K562 (cell line): ENCODE measurements around the gene PLEK2. TPM values are rescaled to one million over a fixed set of nuclear protein-coding genes. Genes with fewer than 3 reads are reported as not detected.

Experiments
- ATAC-seq: fragments of 200-7000 bp; cut with Tn5 transposase; 3 replicates; pipeline ENCODE4 v1.9.1; 2020; ENCODE audit warnings: moderate library complexity
- BruUV-seq: library from RNA; stranded (reverse); fragments of 400-500 nt; replicated peaks from 2 replicates; lab custom pipeline; 2021; lab: Mats Ljungman, UMichigan
- CTCF ChIA-PET: fragments of 300-600 bp; formaldehyde crosslinking; extraction: SDS; loops from one replicate; lab custom pipeline; 2021; ENCODE audit warnings: low intra/inter-chr PET ratio; lab: Yijun Ruan, JAX
- POLR2A ChIA-PET: fragments of 300-600, 350-650 bp; sonication (Branson Sonifier 250); formaldehyde crosslinking; extraction: SDS; loops from one replicate; lab custom pipeline; 2021; ENCODE audit warnings: antibody characterized with exemption, inconsistent platforms; lab: Yijun Ruan, JAX
- DNase-seq, 4 experiments: peaks; one replicate each; pipeline versions ENCODE4 v3.0.0 to v3.0.0-alpha.2; 2011 to 2018; ENCODE audit warnings: low spot score in 3 of 4, mixed read lengths in 3 of 4; ENCODE audit errors: extremely low read depth in 1 of 4
- FAIRE-seq: peaks from 2 replicates; lab custom pipeline; 2011; peaks lifted over from hg19 to GRCh38; lab: Jason Lieb, UNC
- H2AFZ ChIP-seq: 2 replicates; pipeline ENCODE4 v1.6.0; 2011; ENCODE audit warnings: low read depth, low read length, control low read depth, inconsistent platforms
- H3K27ac ChIP-seq: fragments of 200-600 bp; 3 replicates; pipeline ENCODE4 v1.8.0; 2011; ENCODE audit warnings: low read depth, mild to moderate bottlenecking, control low read depth, inconsistent platforms, low read length, moderate library complexity, mixed read lengths; ENCODE audit errors: extremely low read depth
- H3K27me3 ChIP-seq, 2 experiments: fragments of 300-600 bp in 1 of 2; 2 replicates in 1 of 2; 3 replicates in 1 of 2; pipeline versions ENCODE4 v1.6.0 to v1.8.0; 2011; ENCODE audit warnings: inconsistent platforms in 2 of 2, low read length in 2 of 2, mild to moderate bottlenecking in 1 of 2, mixed read lengths in 1 of 2, moderate library complexity in 1 of 2; ENCODE audit not compliant: control insufficient read depth in 2 of 2, insufficient read depth in 2 of 2
- H3K36me3 ChIP-seq: fragments of 300-600 bp; 3 replicates; pipeline ENCODE4 v1.8.0; 2011; ENCODE audit warnings: mild to moderate bottlenecking, low read length, inconsistent platforms; ENCODE audit not compliant: control insufficient read depth, insufficient read depth
- H3K4me1 ChIP-seq, 2 experiments: fragments of 200-600 bp in 1 of 2; replicated peaks in 1 of 2; 2 replicates in 1 of 2; 3 replicates in 1 of 2; pipeline versions ENCODE4 v1.5.1 to v1.8.0; 2011; ENCODE audit warnings: inconsistent platforms in 2 of 2, low read length in 2 of 2, mild to moderate bottlenecking in 1 of 2, mixed read lengths in 1 of 2, moderate library complexity in 1 of 2; ENCODE audit not compliant: control insufficient read depth in 2 of 2, insufficient read depth in 2 of 2
- H3K4me2 ChIP-seq: 2 replicates; pipeline ENCODE4 v1.6.1; 2011; ENCODE audit warnings: low read length, control low read depth, inconsistent platforms, mixed read lengths; ENCODE audit not compliant: insufficient read depth
- H3K4me3 ChIP-seq: fragments of 200-600 bp; sonication (generic), shearing (Covaris generic); 2 replicates; pipeline ENCODE4 v1.5.1; 2016; ENCODE audit warnings: control low read depth, inconsistent platforms
- H3K79me2 ChIP-seq: fragments of 200-600 bp; 3 replicates; pipeline ENCODE4 v1.8.0; 2011; ENCODE audit warnings: low read length, inconsistent platforms; ENCODE audit not compliant: control insufficient read depth, insufficient read depth
- H3K9ac ChIP-seq, 2 experiments: 2 replicates each; pipeline versions ENCODE4 v1.6.0 to v1.6.1; 2011; ENCODE audit warnings: low read depth in 2 of 2, low read length in 2 of 2, control low read depth in 1 of 2, inconsistent platforms in 1 of 2, mild to moderate bottlenecking in 1 of 2, mixed read lengths in 1 of 2; ENCODE audit not compliant: insufficient read depth in 1 of 2
- H3K9me1 ChIP-seq: one replicate; pipeline ENCODE4 v1.6.0; 2011; ENCODE audit warnings: inconsistent platforms, mild to moderate bottlenecking, low read length, moderate library complexity; ENCODE audit not compliant: control insufficient read depth, insufficient read depth
- H3K9me3 ChIP-seq: replicated peaks from 2 replicates; pipeline ENCODE4 v1.5.1; 2011; ENCODE audit warnings: low read depth, low read length, inconsistent platforms; ENCODE audit not compliant: control insufficient read depth, insufficient read depth
- H4K20me1 ChIP-seq: replicated peaks from 2 replicates; pipeline ENCODE4 v1.6.1; 2011; ENCODE audit warnings: low read length, inconsistent platforms, mixed read lengths; ENCODE audit not compliant: control insufficient read depth, insufficient read depth
- CEBPG ChIP-seq, 3 experiments: fragments of 200-800 bp in 1 of 3; sonication (Bioruptor generic) in 1 of 3; sonication (generic) in 1 of 3; formaldehyde crosslinking in 1 of 3; IDR thresholded peaks in 2 of 3; conservative IDR thresholded peaks in 1 of 3; 2 replicates each; pipeline versions ENCODE4 v1.6.1 to v1.8.0; 2016 to 2022; ENCODE audit warnings: missing compliant biosample characterization in 2 of 3, missing genetic modification characterization in 2 of 3, mild to moderate bottlenecking in 1 of 3, missing genetic modification reagents in 1 of 3
- FOXP1 ChIP-seq: sonication (generic); formaldehyde crosslinking; IDR thresholded peaks from 2 replicates; pipeline ENCODE4 v1.8.0; 2022; ENCODE audit warnings: mild to moderate bottlenecking, missing genetic modification reagents
- HSF4 ChIP-seq: fragments of 250-450 bp; sonication (Bioruptor Pico); IDR thresholded peaks from 2 replicates; pipeline ENCODE4 v2.1.2; 2022; ENCODE audit warnings: mild to moderate bottlenecking, moderate library complexity, borderline replicate concordance
- IRF2 ChIP-seq: sonication (generic); formaldehyde crosslinking; IDR thresholded peaks from 2 replicates; pipeline ENCODE4 v1.8.1; 2022; ENCODE audit warnings: mild to moderate bottlenecking, missing genetic modification reagents
- LCOR ChIP-seq: sonication (generic); formaldehyde crosslinking; IDR thresholded peaks from 2 replicates; pipeline ENCODE4 v1.8.0; 2022; ENCODE audit warnings: mild to moderate bottlenecking, missing genetic modification reagents
- MYC ChIP-seq, 2 experiments: fragments of 250-450 bp in 1 of 2; sonication (Bioruptor Pico) in 1 of 2; IDR thresholded peaks; 2 replicates each; pipeline versions ENCODE4 v1.5.1 to v1.6.1; 2012 to 2021; ENCODE audit warnings: low read depth in 2 of 2, borderline replicate concordance in 1 of 2, improper control_type of control experiment in 1 of 2, low read length in 1 of 2, mild to moderate bottlenecking in 1 of 2, moderate library complexity in 1 of 2
- NR2C2 ChIP-seq, 2 experiments: fragments of 200-800 bp in 1 of 2; sonication (Bioruptor generic) in 1 of 2; sonication (generic) in 1 of 2; formaldehyde crosslinking in 1 of 2; IDR thresholded peaks; 2 replicates each; pipeline versions ENCODE4 v1.6.1 to v1.8.0; 2016 to 2022; ENCODE audit warnings: mild to moderate bottlenecking in 1 of 2, missing compliant biosample characterization in 1 of 2, missing genetic modification characterization in 1 of 2, missing genetic modification reagents in 1 of 2
- NR4A1 ChIP-seq, 2 experiments: fragments of 250-450 bp in 1 of 2; fragments of 450-650 bp in 1 of 2; sonication (Bioruptor Pico) in 1 of 2; IDR thresholded peaks; 2 replicates each; pipeline versions ENCODE4 v1.4.0 to v1.6.1; 2016 to 2020; ENCODE audit warnings: mild to moderate bottlenecking in 2 of 2, missing compliant biosample characterization in 1 of 2, missing genetic modification characterization in 1 of 2, moderate library complexity in 1 of 2
- PML ChIP-seq: IDR thresholded peaks from 2 replicates; pipeline ENCODE4 v1.6.1; 2012; ENCODE audit warnings: low read length, inconsistent platforms
- ZBTB40 ChIP-seq, 2 experiments: fragments of 450-650 bp in 1 of 2; sonication (generic) in 1 of 2; formaldehyde crosslinking in 1 of 2; IDR thresholded peaks; 2 replicates each; pipeline versions ENCODE4 v1.7.1 to v1.9.0; 2016 to 2022; ENCODE audit warnings: inconsistent platforms in 1 of 2, mild to moderate bottlenecking in 1 of 2, missing genetic modification reagents in 1 of 2
- ZNF140 ChIP-seq: fragments of 250-450 bp; sonication (Bioruptor Pico); IDR thresholded peaks from 2 replicates; pipeline ENCODE4 v1.8.0; 2021; ENCODE audit warnings: moderate library complexity, mild to moderate bottlenecking, inconsistent platforms
- in situ Hi-C: fragments of 300-500 bp; cut with MboI; formaldehyde crosslinking; loops from 4 replicates; pipeline ENCODE4 v1.15.0; 2018; ENCODE audit warnings: inconsistent platforms, mixed read lengths
- intact Hi-C: fragments of 100-400 bp; cut with micrococcal nuclease; formaldehyde crosslinking; loops from 2 replicates; pipeline ENCODE4 v1.14.2; 2022
- polyA plus RNA-seq, 8 experiments: library from polyadenylated mRNA; depleted of rRNA in 4 of 8; stranded (reverse) in 5 of 8; unstranded in 3 of 8; fragments of >200 nt; fragmentation: Nextera tagmentation in 2 of 8; fragmentation: Illumina TruSeq in 1 of 8; extraction: Ambion mirVana in 2 of 8; extraction: Trizol in 1 of 8; gene quantifications; 2 replicates each; pipeline versions ENCODE4 v1.2.1 to v1.2.3, GENCODE V29; 2011 to 2014; ENCODE audit warnings: inconsistent platforms in 1 of 8, missing spikeins in 1 of 8
- total RNA-seq, 7 experiments: library from RNA; depleted of rRNA in 6 of 7; stranded (reverse); fragments of >200 nt in 6 of 7; fragmentation: Illumina TruSeq in 2 of 7; extraction: Trizol in 2 of 7; gene quantifications; 2 replicates each; pipeline versions ENCODE4 v1.2.1 to v1.2.3, GENCODE V29; 2011 to 2021; ENCODE audit warnings: low replicate concordance in 1 of 7

Gene PLEK2
- total and polyA plus RNA-seq, 9 of the 15 experiments (the other 6 are each of a cell fraction or from before 2014, with no cell fraction given) = not detected

- no peak for FAIRE-seq
- no peaks in the 10 kb centered on the region for H4K20me1 ChIP-seq
- no peak overlapping the region for H3K9ac ChIP-seq
- no TSS peak for BruUV-seq
- intact Hi-C loops = no loop called here
- ChIA-PET POLR2A (no interaction called here), CTCF (no interaction called here)
- no peak for ATAC-seq
- H2AFZ ChIP-seq = no peak overlapping the region
- in situ Hi-C loops = no loop called here
- no peak overlapping the region for H3K4me3 ChIP-seq
- H3K4me1 ChIP-seq = no peaks in the 10 kb centered on the region
- peaks cover 9% of the 10 kb centered on the region for H3K79me2 ChIP-seq
- no peak for DNase-seq
- H3K9me1 ChIP-seq = no peaks in the 10 kb centered on the region
- H3K27me3 ChIP-seq = no peaks in the 10 kb centered on the region
- no peak overlapping the region for H3K27ac ChIP-seq
- no peaks in the 10 kb centered on the region for H3K9me3 ChIP-seq
- H3K36me3 ChIP-seq = peaks cover 97% of the 10 kb centered on the region
- H3K4me2 ChIP-seq = no peak overlapping the region
- no peak for TF ChIP-seq LCOR (CRISPR knock-in tag)
- TF ChIP-seq FOXP1 (CRISPR knock-in tag) = no peak
- TF ChIP-seq HSF4 (CRISPR knock-in tag) = no peak
- TF ChIP-seq CEBPG (CRISPR knock-in tag; IDR thresholded peaks at IDR 0.05) = no peak
- no peak for TF ChIP-seq CEBPG (tag; conservative IDR thresholded peaks at IDR 0.05 in 1 of 2, IDR thresholded peaks at IDR 0.05 in 1 of 2)
- no peak for TF ChIP-seq ZBTB40 (IDR thresholded peaks at IDR 0.05)
- TF ChIP-seq ZBTB40 (CRISPR knock-in tag; IDR thresholded peaks at IDR 0.05) = no peak
- no peak for TF ChIP-seq MYC (IDR thresholded peaks at IDR 0.05; ENCODE audit: low read depth, low read length)
- TF ChIP-seq MYC (CRISPR knock-in tag; IDR thresholded peaks at IDR 0.05; ENCODE audit: borderline replicate concordance, low read depth) = no peak
- no peak for TF ChIP-seq IRF2 (CRISPR knock-in tag)
- no peak for TF ChIP-seq NR4A1 (CRISPR knock-in tag; IDR thresholded peaks at IDR 0.05)
- no peak for TF ChIP-seq NR4A1 (tag; IDR thresholded peaks at IDR 0.05)
- no peak for TF ChIP-seq NR2C2 (CRISPR knock-in tag; IDR thresholded peaks at IDR 0.05)
- no peak for TF ChIP-seq NR2C2 (tag; IDR thresholded peaks at IDR 0.05)
- TF ChIP-seq PML = no peak
- no peak for TF ChIP-seq ZNF140 (CRISPR knock-in tag)
Measured at GRCh38 chr14:67377916-67378315, 34.0 kb downstream of the PLEK2 start.
